ENCODE measurements around the gene UGT3A1. TPM values are rescaled to one million over a fixed set of nuclear protein-coding genes. Genes with fewer than 3 reads are reported as not detected.

Gene UGT3A1
- total RNA-seq, 2 donors from 2014 or later, result not detected

DNA sequence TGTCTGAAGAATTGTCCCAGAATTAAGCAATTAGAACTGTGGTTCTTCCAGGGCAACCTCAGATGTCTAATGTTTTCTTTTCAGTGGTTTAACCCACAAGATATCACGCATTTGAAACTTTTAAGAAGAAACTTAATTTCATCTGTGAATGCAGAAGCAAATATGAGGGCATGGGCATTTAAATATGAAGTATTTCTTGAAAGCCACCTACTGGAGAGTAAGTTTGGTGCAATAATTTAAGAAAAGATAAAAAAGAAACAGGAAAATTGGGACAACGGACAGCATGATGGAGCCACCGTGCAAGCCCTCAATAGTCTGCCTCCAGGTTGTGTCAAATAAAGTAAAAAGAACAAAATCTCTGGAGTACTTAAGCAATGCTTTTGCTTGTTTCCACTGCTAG, 51.6 kb downstream of the UGT3A1 start:
- no peak for ATAC-seq

DNA sequence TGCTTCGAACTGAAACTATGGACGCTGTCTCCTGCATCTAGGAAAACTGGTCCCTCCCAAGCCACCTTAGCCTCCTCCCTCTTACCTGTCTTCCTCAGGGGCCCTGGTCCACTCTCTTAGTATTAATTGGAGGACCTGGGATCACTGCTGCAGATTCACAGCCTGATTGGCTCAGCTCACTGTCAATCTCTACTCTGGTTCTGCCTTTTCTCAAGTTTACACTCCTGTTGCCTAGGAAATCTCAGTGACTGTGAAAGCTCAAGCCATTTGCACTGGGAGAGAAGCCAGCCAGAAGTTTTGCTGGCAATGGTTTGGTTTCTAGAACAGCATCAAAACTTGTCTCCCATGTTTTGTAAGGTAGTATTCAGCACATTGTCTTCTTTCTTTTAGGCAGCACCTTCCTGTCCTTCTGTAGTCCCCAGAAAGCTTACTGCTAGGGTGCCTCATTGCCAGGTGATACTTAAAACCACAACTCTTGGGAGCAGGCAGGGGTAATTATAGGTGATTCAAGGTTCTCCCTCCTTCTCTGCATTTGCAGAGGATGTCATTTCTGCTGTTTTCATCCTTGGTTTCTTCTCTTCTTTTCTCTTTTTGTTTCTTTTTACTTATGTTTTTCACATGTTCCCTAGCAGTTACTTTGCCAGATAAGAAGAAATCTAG, 52.5 kb downstream of the UGT3A1 start, which contains the start of gene CAPSL:
Gene CAPSL (minus strand): TSS at position 55 of the 660 bp plus-strand sequence. CDS start 17,502 bp downstream, outside the sequence.
- DNase-seq (ENCODE audit: low spot score in 2 of 2) (no peak), ATAC-seq (peak in 1 of 2 donors; percentile 32)

More for the DNA sequence above, 51.6 kb downstream of the UGT3A1 start:
- no peak overlapping the region for H3K27ac Mint-ChIP-seq
- no peaks in the 10 kb centered on the region for H3K36me3 Mint-ChIP-seq
- no peak for DNase-seq (ENCODE audit: low spot score in 2 of 2)
- no peaks in the 10 kb centered on the region for H3K9me3 Mint-ChIP-seq

DNA sequence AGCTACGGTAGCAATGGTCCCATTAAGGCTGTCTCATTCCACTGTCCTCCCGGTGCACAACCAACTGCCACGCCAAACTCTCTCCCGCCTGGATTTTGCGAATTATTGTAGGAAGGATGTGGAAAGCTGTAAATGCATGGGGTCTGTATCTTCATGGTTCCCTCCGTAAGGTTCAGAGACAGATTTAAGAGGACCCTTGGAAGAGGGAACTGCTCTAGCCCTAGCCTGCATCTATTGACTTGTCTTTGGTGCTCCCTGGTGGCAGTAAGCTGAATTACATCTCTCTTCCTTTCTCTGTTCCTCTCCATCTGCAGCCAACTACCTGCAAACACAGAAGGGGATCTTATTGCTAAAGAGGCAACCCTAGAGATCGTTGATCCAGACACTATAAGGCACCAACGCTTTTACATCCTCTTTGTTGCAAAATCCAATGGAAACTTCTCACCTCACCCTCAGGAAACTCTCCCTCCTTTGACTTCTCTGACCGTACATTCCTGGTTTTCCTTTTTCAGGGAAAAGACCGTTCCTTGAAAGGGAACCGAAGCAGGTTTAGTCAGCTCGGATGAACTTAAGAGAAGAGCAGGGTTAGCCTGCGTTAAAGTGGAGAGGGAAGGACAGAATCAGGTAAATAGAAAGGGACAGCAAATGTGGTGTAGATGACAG, 64.7 kb downstream of the UGT3A1 start:
- peak overlapping the region in 1 of 2 donors; percentile 2 for H3K27ac Mint-ChIP-seq
- H3K36me3 Mint-ChIP-seq, result peaks cover 0 to 8% of the 10 kb centered on the region in 2 donors
- peaks cover 5 to 7% of the 10 kb centered on the region in 2 donors for H3K9me3 Mint-ChIP-seq
- peak in 1 of 2 donors; percentile 78 for DNase-seq (ENCODE audit: low spot score in 2 of 2)
- peak; percentile 33 to 48 for ATAC-seq

More for the DNA sequence above, 52.5 kb downstream of the UGT3A1 start, which contains the start of gene CAPSL:
- Mint-ChIP-seq H3K36me3 (no peaks in the 10 kb centered on the region), H3K9me3 (no peaks in the 10 kb centered on the region), H3K27ac (no peak within 1 kb of the TSS)

- DNase-seq (ENCODE audit: low spot score in 2 of 2) (peak; percentile 84 to 89), ATAC-seq (peak; percentile 78 to 85)
- Mint-ChIP-seq H3K27ac (peak overlapping the region; percentile 88 to 89), H3K36me3 (peaks cover 8 to 22% of the 10 kb centered on the region in 2 donors), H3K9me3 (peaks cover 8 to 13% of the 10 kb centered on the region in 2 donors)
Measured at GRCh38 chr5:35924950-35925722, 66.1 kb downstream of the UGT3A1 start.

DNA sequence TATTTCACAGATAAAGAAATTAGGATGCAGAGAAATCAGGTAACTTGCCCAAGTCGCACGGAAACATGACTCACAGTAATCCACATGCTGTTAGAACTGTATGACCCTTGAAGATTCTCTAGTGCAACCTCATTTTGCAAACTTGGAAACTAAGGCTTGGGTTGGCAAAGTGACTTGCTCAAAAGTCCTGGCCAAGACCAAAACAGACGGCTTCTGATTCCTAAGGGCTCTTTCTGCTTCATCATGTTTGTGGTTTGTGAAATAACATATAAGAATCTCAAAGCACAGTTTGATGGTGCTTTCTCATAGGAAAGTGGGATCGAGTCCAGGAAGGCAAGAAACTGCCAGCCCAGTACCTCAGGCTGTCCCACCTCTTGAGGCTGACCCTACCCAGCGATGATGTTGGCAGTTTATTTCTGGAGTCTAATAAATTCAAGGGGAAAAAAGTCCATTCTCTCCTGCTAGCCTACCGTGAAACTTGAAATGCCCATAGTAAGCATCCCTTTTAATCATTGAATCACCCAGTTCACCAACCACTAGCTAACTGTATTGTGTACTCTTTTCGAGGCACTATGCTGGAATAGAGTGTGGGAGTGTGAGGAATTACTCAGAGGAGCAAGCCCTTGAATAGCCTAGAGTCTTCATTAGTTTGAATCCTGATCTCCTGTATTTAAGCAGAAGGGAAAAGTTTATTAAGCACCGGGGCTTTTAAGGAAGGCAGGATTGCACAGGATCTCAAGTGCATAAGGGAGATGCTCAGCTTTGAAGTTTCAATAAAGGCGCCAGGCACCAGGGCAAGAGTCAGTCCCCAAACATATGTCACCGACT, 66.9 kb downstream of the UGT3A1 start:
- Mint-ChIP-seq H3K36me3 (peaks cover 12 to 30% of the 10 kb centered on the region in 2 donors), H3K9me3 (peaks cover 13 to 17% of the 10 kb centered on the region in 2 donors), H3K27ac (peak overlapping the region; percentile 88 to 89)
- peak in 1 of 2 donors; percentile 23 for DNase-seq (ENCODE audit: low spot score in 2 of 2)
- peak; percentile 49 to 56 for ATAC-seq

GRCh38 chr5:35922468-35922867, 68.7 kb downstream of the UGT3A1 start:
- Mint-ChIP-seq H3K27ac (peak overlapping the region; percentile 67 to 89), H3K36me3 (peaks cover 15 to 42% of the 10 kb centered on the region in 2 donors), H3K9me3 (peaks cover 16 to 24% of the 10 kb centered on the region in 2 donors)
- DNase-seq (ENCODE audit: low spot score in 2 of 2), result no peak
- no peak for ATAC-seq

DNA sequence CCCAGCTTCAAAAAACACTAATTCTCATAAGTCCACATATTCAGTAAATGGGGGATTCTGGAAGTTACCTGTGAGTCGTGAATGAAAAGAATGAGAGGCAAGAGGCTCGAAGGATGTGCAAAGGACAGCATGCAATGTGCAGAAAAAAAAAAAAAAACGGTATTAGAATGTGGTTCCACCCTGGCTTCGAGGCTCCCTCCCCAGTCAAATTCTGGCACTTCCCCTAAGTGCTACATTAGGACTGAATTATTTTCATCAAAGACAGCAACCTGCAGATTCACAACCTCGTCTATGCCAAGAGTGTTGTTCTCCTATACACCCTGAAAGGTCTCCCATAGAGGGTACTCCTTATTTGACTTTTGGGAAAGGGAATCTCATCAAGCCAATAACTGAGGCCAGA, 69.3 kb downstream of the UGT3A1 start:
- no peak for ATAC-seq
- no peak for DNase-seq (ENCODE audit: low spot score in 2 of 2)
- Mint-ChIP-seq H3K9me3 (peaks cover 16 to 24% of the 10 kb centered on the region in 2 donors), H3K36me3 (peaks cover 15 to 43% of the 10 kb centered on the region in 2 donors), H3K27ac (no peak overlapping the region)

GRCh38 chr5:35920890-35921289, 70.3 kb downstream of the UGT3A1 start:
- DNase-seq (ENCODE audit: low spot score in 2 of 2) (no peak), ATAC-seq (no peak)
- Mint-ChIP-seq H3K27ac (peak overlapping the region in 1 of 2 donors; percentile 77), H3K9me3 (peaks cover 16 to 28% of the 10 kb centered on the region in 2 donors), H3K36me3 (peaks cover 15 to 49% of the 10 kb centered on the region in 2 donors)

DNA sequence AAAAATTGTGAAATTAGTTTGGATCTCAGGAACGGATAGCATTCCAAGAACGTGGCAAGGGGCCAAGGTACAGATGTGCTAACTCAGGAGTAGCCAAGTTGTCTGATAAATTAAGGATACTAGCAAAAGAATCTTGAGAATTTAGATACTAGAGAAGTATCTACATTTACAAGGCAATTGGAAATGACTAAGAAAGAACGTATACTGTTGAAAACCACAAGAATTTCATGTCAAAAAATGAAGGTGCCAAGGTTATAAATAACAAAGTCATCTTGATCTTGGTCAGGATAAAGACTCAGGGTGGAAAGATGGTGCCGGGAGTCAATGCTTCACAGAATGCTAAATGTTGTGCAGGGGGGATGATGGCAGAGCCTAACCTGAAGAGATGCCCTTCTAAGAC, 72.0 kb downstream of the UGT3A1 start:
- ATAC-seq, result peak; percentile 72 to 80
- peak overlapping the region; percentile 77 to 85 for H3K27ac Mint-ChIP-seq
- peaks cover 20 to 31% of the 10 kb centered on the region in 2 donors for H3K9me3 Mint-ChIP-seq
- DNase-seq (ENCODE audit: low spot score in 2 of 2), result peak in 1 of 2 donors; percentile 34
- H3K36me3 Mint-ChIP-seq, result peaks cover 32 to 66% of the 10 kb centered on the region in 2 donors

- Mint-ChIP-seq H3K27ac (peak overlapping the region; percentile 52 to 94), H3K9me3 (peaks cover 22 to 35% of the 10 kb centered on the region in 2 donors), H3K36me3 (peaks cover 43 to 50% of the 10 kb centered on the region in 2 donors)
- DNase-seq (ENCODE audit: low spot score in 2 of 2), result no peak
- peak in 1 of 2 donors; percentile 66 for ATAC-seq
Measured at GRCh38 chr5:35908814-35909213, 82.4 kb downstream of the UGT3A1 start.

DNA sequence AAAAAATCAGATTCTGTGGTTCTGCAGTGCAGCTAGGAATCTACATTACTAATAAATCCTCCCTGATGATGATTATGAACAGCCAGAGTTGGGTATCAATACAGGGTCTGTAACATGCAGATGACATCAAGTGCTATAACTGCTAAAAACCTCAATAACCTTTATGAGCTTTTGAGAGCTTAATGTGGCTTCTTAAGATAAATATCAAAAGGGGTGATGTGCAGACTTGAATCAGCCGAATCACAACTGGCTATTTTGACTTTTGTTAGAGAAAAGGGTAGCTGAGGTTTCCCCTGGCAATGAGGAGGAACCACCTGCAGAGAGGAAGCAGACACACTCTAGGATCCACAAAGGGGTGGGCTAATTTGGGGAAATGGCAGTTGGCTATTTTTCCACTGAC, 83.0 kb downstream of the UGT3A1 start:
- peaks cover 42 to 44% of the 10 kb centered on the region in 2 donors for H3K36me3 Mint-ChIP-seq
- peak overlapping the region in 1 of 2 donors; percentile 94 for H3K27ac Mint-ChIP-seq
- H3K9me3 Mint-ChIP-seq, result peaks cover 22 to 32% of the 10 kb centered on the region in 2 donors
- DNase-seq (ENCODE audit: low spot score in 2 of 2) (no peak), ATAC-seq (peak; percentile 1 to 30)

- DNase-seq (ENCODE audit: low spot score in 2 of 2) (peak in 1 of 2 donors; percentile 36), ATAC-seq (peak; percentile 71 to 75)
- H3K9me3 Mint-ChIP-seq, result peaks cover 7 to 8% of the 10 kb centered on the region in 2 donors
- H3K36me3 Mint-ChIP-seq, result peaks cover 9% of the 10 kb centered on the region in 2 donors
- peak overlapping the region; percentile 96 to 99 for H3K27ac Mint-ChIP-seq
Measured at GRCh38 chr5:35904443-35905132, 86.6 kb downstream of the UGT3A1 start.

DNA sequence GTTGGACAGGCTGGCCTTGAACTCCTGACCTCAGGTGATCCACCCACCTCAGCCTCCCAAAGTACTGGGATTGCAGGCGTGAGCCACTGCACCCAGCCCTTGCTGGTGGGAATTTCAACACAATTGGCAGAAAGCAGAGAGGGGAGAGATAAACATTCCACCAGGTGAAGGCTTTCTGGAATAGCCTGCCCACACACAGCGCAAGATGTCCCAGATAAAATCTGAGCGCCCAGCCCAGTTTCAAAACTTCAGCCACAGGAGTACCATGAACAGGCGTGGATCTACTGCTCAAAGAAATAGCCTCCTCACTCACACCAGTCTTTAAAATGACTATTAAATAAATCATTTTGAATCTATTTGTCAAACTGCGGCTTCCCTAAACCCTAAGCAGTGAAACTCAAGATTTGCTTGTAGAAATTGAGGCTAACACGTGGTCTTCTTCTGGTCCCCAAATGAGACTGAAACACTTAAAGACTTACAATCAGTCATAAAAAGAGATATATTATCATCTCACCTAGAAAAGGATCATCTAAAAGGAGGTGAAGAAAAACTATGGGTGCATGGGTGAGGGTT, 87.5 kb downstream of the UGT3A1 start:
- DNase-seq (ENCODE audit: low spot score in 2 of 2) (peak in 1 of 2 donors; percentile 30), ATAC-seq (peak; percentile 35 to 51)
- H3K36me3 Mint-ChIP-seq, result peaks cover 9% of the 10 kb centered on the region in 2 donors
- H3K9me3 Mint-ChIP-seq, result peaks cover 7 to 8% of the 10 kb centered on the region in 2 donors
- H3K27ac Mint-ChIP-seq, result peak overlapping the region; percentile 96 to 99

- Mint-ChIP-seq H3K9me3 (peaks cover 7 to 8% of the 10 kb centered on the region in 2 donors), H3K27ac (peak overlapping the region; percentile 89 to 96), H3K36me3 (peaks cover 9% of the 10 kb centered on the region in 2 donors)
- DNase-seq (ENCODE audit: low spot score in 2 of 2) (no peak), ATAC-seq (peak; percentile 55)
Measured at GRCh38 chr5:35902046-35902672, 89.0 kb downstream of the UGT3A1 start.
